Psoas muscle (tissue), 8 donors: ENCODE measurements around the gene CCDC83. TPM values are rescaled to one million over a fixed set of nuclear protein-coding genes. Genes with fewer than 3 reads are reported as not detected.

ENCODE experiments used
- ATAC-seq, 4 donors: fragments of 200-7000 bp; cut with Tn5 transposase; one replicate each; pipeline ENCODE4 v1.9.1; 2020; ENCODE audit warnings: moderate library complexity in 3 of 4, mild to moderate bottlenecking in 2 of 4
- DNase-seq, 2 donors: peaks; one replicate each; pipeline ENCODE4 v3.0.0-alpha.2; 2020
- H3K27ac ChIP-seq: fragments of 200-600 bp; one replicate; pipeline ENCODE4 v1.8.0; 2022
- H3K27me3 ChIP-seq, 3 donors: fragments of 200-600 bp in 1 of 3; one replicate each; pipeline versions ENCODE4 v1.6.1 to v1.8.0; 2013 to 2022; ENCODE audit warnings: low read length in 2 of 3, mild to moderate bottlenecking in 2 of 3, moderate library complexity in 1 of 3; ENCODE audit not compliant: insufficient read depth in 3 of 3
- H3K36me3 ChIP-seq, 2 donors: fragments of 200-600 bp in 1 of 2; one replicate each; pipeline versions ENCODE4 v1.6.1 to v1.8.0; 2013 to 2022; ENCODE audit warnings: low read depth in 1 of 2, mild to moderate bottlenecking in 1 of 2, moderate library complexity in 1 of 2; ENCODE audit not compliant: insufficient read depth in 1 of 2
- H3K4me1 ChIP-seq: fragments of 200-600 bp; one replicate; pipeline ENCODE4 v1.8.0; 2022
- H3K4me3 ChIP-seq: fragments of 200-600 bp; one replicate; pipeline ENCODE4 v1.8.0; 2022; ENCODE audit warnings: mild to moderate bottlenecking
- H3K9me3 ChIP-seq: fragments of 200-600 bp; one replicate; pipeline ENCODE4 v1.8.0; 2022
- WGBS, 3 donors: extraction: QIAGEN DNeasy Blood & Tissue Kit; methylation state at CpG; one replicate each; pipeline versions ENCODE4 v1.1.6 to v1.1.7; 2013; 5-methylcytosine and 5-hydroxymethylcytosine counted together
- intact Hi-C, 2 donors: fragments of 100-400 bp; cut with DNase I; formaldehyde crosslinking; loops; one replicate each; pipeline versions ENCODE4 v1.11.0 to v1.14.2; 2022
- polyA plus RNA-seq, 3 donors: library from polyadenylated mRNA; stranded (reverse); fragments of 200-250 nt; gene quantifications; one replicate each; pipeline ENCODE4 v1.2.3, GENCODE V29; 2013
- total RNA-seq, 4 donors: library from RNA; stranded (reverse); fragmentation: NEBNext Ultra II Directional in 2 of 4; extraction: Animal tissue kit (Norgen Biotek cat#: 25700) in 2 of 4; gene quantifications; one replicate each; pipeline versions ENCODE4 v1.2.1 to v1.2.4, GENCODE V29; 2021 to 2023
- TF ChIP-seq, protein P1 (sequence below): fragments of 200-600 bp; IDR thresholded peaks from one replicate; pipeline ENCODE4 v1.8.0; 2022; ENCODE audit warnings: antibody characterized with exemption
- donor health status: healthy with polysubstance abuse.
- donor health status: DM: no; HTN: no; CAD: no; lungs with moderate emphysema.
- donor health status: Bipolar disorder and iron deficiency.
- donor health status: healthy.
- donor health status: DM: yes; HTN: yes; CAD: no.
- donor health status: DM: no; HTN: no; CAD: no.
- donor health status: DM: no; HTN: no; CAD: no.
- donor health status: DM: yes; HTN: yes; CAD: no.

Gene CCDC83
- total and polyA plus RNA-seq, 7 donors: not detected

DNA sequence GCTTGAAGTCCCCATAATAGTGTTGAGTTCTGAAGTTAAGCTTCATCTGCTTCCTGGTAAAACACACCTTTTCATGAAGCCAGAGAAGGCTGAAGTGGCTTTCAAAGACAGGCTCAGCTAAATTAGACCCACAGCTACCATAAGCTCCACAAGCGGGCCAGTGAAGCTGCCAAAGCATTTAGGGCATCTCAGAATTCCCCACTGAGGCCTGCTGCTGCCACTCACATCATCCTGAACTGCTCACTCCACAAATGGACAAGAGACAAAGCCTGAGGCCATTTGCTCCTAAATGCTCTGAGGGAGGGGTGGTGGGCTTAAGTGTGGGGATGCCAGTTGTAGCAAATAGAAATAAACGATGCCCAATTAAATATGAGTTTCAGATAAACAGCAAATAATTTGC lies 14.6 kb downstream of the CCDC83 start:
- intact Hi-C loops: no loop called here
- DNase-seq: no peak
- TF ChIP-seq, protein P1, sequence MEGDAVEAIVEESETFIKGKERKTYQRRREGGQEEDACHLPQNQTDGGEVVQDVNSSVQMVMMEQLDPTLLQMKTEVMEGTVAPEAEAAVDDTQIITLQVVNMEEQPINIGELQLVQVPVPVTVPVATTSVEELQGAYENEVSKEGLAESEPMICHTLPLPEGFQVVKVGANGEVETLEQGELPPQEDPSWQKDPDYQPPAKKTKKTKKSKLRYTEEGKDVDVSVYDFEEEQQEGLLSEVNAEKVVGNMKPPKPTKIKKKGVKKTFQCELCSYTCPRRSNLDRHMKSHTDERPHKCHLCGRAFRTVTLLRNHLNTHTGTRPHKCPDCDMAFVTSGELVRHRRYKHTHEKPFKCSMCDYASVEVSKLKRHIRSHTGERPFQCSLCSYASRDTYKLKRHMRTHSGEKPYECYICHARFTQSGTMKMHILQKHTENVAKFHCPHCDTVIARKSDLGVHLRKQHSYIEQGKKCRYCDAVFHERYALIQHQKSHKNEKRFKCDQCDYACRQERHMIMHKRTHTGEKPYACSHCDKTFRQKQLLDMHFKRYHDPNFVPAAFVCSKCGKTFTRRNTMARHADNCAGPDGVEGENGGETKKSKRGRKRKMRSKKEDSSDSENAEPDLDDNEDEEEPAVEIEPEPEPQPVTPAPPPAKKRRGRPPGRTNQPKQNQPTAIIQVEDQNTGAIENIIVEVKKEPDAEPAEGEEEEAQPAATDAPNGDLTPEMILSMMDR: no peak
- ATAC-seq: no peak
- Histone ChIP-seq H3K27me3 (no peaks in the 10 kb centered on the region), H3K9me3 (no peaks in the 10 kb centered on the region), H3K4me3 (no peak overlapping the region), H3K36me3 (no peaks in the 10 kb centered on the region), H3K27ac (no peak overlapping the region), H3K4me1 (no peaks in the 10 kb centered on the region)
- WGBS, 3 donors: 41 to 65% (median 48%) methylated on average over 2 of the region's 2 CpGs

DNA sequence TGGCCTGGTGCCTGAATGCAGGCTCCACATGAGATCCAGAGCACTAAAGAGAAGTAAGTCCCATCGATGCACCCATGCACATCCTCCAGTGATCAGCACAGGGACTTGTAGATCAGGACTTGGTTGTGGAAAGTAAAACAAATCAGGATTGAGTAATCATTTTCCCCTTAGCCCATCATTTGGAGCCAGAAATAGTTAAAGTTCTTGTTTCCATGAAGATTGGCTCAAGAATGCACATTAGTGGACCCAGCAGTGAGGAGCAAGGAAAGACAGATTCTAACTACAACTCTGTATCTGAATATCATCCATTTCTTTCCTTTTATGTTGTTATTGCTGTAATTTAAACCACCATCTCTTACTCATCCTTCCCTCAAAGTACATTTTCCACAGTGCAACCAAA lies 19.1 kb downstream of the CCDC83 start:
- WGBS, 3 donors: 68 to 84% (median 79%) methylated on average over 1 of the region's 1 CpG
- H3K4me1 ChIP-seq: no peaks in the 10 kb centered on the region
- intact Hi-C loops: no loop called here
- ATAC-seq (no peak), DNase-seq (no peak)
- H3K9me3 ChIP-seq: no peaks in the 10 kb centered on the region
- no peaks in the 10 kb centered on the region for H3K27me3 ChIP-seq
- H3K4me3 ChIP-seq: no peak overlapping the region
- H3K36me3 ChIP-seq: no peaks in the 10 kb centered on the region
- H3K27ac ChIP-seq: no peak overlapping the region
- TF ChIP-seq, protein P1: no peak

DNA sequence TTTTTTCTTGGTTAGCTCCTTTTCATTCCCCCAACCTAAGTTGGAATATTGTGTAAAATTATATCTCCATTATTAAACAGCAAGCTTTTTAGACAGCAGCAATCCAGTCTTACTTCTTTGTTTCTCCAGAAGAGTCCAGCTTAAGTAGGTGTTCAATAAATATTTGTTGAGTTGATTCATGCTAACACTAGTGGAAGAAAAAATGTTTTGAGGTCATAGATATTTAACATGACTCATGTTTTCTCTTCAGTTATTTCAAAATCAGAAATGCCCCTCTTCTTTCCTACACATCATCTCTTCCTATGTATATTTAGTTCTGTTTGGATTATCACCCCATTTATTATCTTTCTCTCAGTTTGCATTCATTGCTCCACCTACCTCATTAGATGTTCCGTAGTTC lies 20.3 kb downstream of the CCDC83 start:
- Histone ChIP-seq H3K4me1 (no peaks in the 10 kb centered on the region), H3K27me3 (no peaks in the 10 kb centered on the region), H3K27ac (no peak overlapping the region), H3K4me3 (no peak overlapping the region), H3K36me3 (no peaks in the 10 kb centered on the region), H3K9me3 (no peaks in the 10 kb centered on the region)
- ATAC-seq (no peak), DNase-seq (no peak)
- TF ChIP-seq, protein P1: no peak
- intact Hi-C loops: no loop called here
- WGBS, 3 donors: 46 to 100% (median 76%) methylated on average over 1 of the region's 1 CpG

DNA sequence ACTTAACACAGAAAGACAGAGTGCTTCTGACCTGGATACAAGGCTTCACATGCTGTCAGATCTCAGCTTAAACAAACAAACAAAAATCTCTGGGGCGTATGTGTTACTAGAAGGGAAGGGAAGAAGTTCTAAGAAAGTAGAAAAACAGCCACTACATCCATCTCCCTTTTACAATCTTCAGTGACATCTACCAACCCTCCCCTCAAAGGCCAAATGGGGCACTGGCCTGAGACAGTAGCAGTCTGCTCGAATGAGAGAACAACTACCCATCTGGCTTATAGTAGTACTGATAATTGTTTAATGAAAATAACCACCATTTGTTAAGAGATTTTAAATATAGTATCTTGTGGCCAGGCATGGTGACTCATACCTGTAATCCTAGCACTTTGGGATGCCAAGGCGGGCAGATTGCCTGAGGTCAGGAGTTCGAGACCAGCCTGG lies 29.4 kb downstream of the CCDC83 start:
- no peak for ATAC-seq
- WGBS, 3 donors: 60 to 78% (median 67%) methylated on average over 4 of the region's 4 CpGs

More for the DNA sequence above, 29.4 kb downstream of the CCDC83 start:
- H3K9me3 ChIP-seq: no peaks in the 10 kb centered on the region
- H3K4me1 ChIP-seq: no peaks in the 10 kb centered on the region
- no peak for DNase-seq
- no peak overlapping the region for H3K27ac ChIP-seq
- intact Hi-C loops: no loop called here
- H3K4me3 ChIP-seq: no peak overlapping the region
- TF ChIP-seq, protein P1: no peak
- no peaks in the 10 kb centered on the region for H3K36me3 ChIP-seq
- no peaks in the 10 kb centered on the region for H3K27me3 ChIP-seq
